Gastrocnemius medialis (tissue), 4 donors: ENCODE results near the gene PPP1R27.

Experiments
- CTCF ChIP-seq, 5 experiments: fragments of 450-650 bp in 3 of 5; fragments of 200-600 bp in 2 of 5; sonication (generic) in 2 of 5; IDR thresholded peaks in 4 of 5; conservative IDR thresholded peaks in 1 of 5; 1 replicate in 4 of 5; 2 replicates in 1 of 5; pipeline ENCODE4 v1.5.1; 2016 to 2019; ENCODE audit warnings: antibody characterized with exemption in 5 of 5, mild to moderate bottlenecking in 3 of 5, moderate library complexity in 3 of 5
- POLR2A ChIP-seq, 2 donors: fragments of 450-650 bp; IDR thresholded peaks; one replicate each; pipeline ENCODE4 v1.6.1; 2017; ENCODE audit warnings: antibody characterized with exemption in 2 of 2, mild to moderate bottlenecking in 2 of 2, moderate library complexity in 2 of 2

GRCh38 chr17:81810892-81811704 is 23.8 kb downstream of the PPP1R27 start:
- TF ChIP-seq POLR2A (IDR thresholded peaks at IDR 0.05), result no peak
- no peak for TF ChIP-seq CTCF (IDR thresholded peaks at IDR 0.05 in 4 of 5, conservative IDR thresholded peaks at IDR 0.05 in 1 of 5)
